ENCODE data around the gene GUCA1A.

The GUCA1A gene

GRCh38 chr6:42221546-42221945, 48.4 kb downstream of the GUCA1A start:
- TF ChIP-seq TAF1 (IDR thresholded peaks at IDR 0.05; ENCODE audit: borderline replicate concordance, insufficient read depth, low read length) (no peak), FOXP2 (optimal IDR thresholded peaks at IDR 0.05; ENCODE audit: borderline replicate concordance, extremely low read depth, extremely low read length, insufficient read depth) (no peak), SIN3A (IDR thresholded peaks at IDR 0.05; ENCODE audit: borderline replicate concordance, insufficient read depth, low read length) (no peak), POLR2AphosphoS5 (IDR thresholded peaks at IDR 0.05; ENCODE audit: low read depth, low read length) (no peak)
- TF ChIP-seq, protein P1, sequence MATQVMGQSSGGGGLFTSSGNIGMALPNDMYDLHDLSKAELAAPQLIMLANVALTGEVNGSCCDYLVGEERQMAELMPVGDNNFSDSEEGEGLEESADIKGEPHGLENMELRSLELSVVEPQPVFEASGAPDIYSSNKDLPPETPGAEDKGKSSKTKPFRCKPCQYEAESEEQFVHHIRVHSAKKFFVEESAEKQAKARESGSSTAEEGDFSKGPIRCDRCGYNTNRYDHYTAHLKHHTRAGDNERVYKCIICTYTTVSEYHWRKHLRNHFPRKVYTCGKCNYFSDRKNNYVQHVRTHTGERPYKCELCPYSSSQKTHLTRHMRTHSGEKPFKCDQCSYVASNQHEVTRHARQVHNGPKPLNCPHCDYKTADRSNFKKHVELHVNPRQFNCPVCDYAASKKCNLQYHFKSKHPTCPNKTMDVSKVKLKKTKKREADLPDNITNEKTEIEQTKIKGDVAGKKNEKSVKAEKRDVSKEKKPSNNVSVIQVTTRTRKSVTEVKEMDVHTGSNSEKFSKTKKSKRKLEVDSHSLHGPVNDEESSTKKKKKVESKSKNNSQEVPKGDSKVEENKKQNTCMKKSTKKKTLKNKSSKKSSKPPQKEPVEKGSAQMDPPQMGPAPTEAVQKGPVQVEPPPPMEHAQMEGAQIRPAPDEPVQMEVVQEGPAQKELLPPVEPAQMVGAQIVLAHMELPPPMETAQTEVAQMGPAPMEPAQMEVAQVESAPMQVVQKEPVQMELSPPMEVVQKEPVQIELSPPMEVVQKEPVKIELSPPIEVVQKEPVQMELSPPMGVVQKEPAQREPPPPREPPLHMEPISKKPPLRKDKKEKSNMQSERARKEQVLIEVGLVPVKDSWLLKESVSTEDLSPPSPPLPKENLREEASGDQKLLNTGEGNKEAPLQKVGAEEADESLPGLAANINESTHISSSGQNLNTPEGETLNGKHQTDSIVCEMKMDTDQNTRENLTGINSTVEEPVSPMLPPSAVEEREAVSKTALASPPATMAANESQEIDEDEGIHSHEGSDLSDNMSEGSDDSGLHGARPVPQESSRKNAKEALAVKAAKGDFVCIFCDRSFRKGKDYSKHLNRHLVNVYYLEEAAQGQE (IDR thresholded peaks at IDR 0.05; ENCODE audit: insufficient read depth in 1 of 2, low read depth in 2 of 2, low read length in 2 of 2): no peak

GRCh38 chr6:42222448-42222847, 49.3 kb downstream of the GUCA1A start:
- TF ChIP-seq TAF1 (IDR thresholded peaks at IDR 0.05; ENCODE audit: borderline replicate concordance, insufficient read depth, low read length) (no peak), FOXP2 (optimal IDR thresholded peaks at IDR 0.05; ENCODE audit: borderline replicate concordance, extremely low read depth, extremely low read length, insufficient read depth) (no peak), SIN3A (IDR thresholded peaks at IDR 0.05; ENCODE audit: borderline replicate concordance, insufficient read depth, low read length) (no peak), POLR2AphosphoS5 (IDR thresholded peaks at IDR 0.05; ENCODE audit: low read depth, low read length) (no peak)
- TF ChIP-seq, protein P1 (IDR thresholded peaks at IDR 0.05; ENCODE audit: insufficient read depth in 1 of 2, low read depth in 2 of 2, low read length in 2 of 2): no peak

DNA sequence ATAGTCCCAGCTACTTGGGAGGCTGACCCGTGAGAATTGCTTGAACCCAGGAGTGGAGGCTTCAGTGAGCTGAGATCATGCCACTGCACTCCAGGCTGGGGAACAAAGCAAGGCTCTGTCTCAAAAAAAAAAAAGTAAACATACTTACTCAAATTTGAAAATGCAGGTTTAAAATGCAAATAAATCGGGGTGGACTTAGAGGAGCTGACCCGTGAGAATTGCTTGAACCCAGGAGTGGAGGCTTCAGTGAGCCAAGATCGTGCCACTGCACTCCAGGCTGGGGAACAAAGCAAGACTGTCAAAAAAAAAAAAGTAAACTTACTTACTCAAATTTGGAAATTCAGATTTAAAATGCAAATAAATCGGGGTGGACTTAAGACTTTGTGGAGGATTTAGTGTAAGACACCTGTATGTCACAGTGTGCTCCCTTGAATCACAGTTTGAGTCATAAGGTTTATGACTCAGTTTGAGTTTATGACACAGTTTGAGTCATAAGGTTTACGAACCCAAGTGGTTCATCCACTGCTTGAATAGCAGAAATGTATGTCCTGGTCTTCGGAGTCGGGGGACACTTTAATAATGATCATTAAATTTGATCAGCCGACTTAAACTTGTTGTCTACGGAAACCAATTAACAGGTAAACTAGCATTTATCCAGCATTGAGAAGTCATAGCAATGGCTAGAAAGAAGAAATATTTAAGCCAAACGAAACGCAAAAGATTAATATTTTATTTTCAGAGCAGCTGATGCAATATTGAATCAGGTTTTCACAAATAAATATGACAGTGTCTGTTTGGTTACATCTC, 51.3 kb downstream of the GUCA1A start:
- TF ChIP-seq, protein P1 (IDR thresholded peaks at IDR 0.05; ENCODE audit: insufficient read depth in 1 of 2, low read depth in 2 of 2, low read length in 2 of 2): no peak
- TF ChIP-seq SIN3A (IDR thresholded peaks at IDR 0.05; ENCODE audit: borderline replicate concordance, insufficient read depth, low read length) (no peak), FOXP2 (optimal IDR thresholded peaks at IDR 0.05; ENCODE audit: borderline replicate concordance, extremely low read depth, extremely low read length, insufficient read depth) (no peak), POLR2AphosphoS5 (IDR thresholded peaks at IDR 0.05; ENCODE audit: low read depth, low read length) (no peak), TAF1 (IDR thresholded peaks at IDR 0.05; ENCODE audit: borderline replicate concordance, insufficient read depth, low read length) (no peak)

DNA sequence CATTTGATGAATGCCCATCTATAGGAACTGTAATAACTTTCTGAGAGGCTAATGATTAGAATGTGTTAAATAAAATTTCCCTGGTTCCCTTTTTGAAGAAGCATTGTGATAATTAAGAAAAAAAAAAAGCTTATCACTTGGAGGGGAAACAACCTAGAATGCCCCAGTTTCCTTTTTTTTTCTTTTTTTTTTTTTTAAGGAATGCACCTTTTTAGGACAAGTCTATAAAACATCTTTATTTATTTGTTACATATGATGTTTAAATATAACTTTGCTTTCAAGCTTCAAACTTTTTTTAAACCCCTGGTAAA, 51.8 kb downstream of the GUCA1A start:
- TF ChIP-seq FOXP2 (optimal IDR thresholded peaks at IDR 0.05; ENCODE audit: borderline replicate concordance, extremely low read depth, extremely low read length, insufficient read depth): no peak
- no peak for TF ChIP-seq POLR2AphosphoS5 (IDR thresholded peaks at IDR 0.05; ENCODE audit: low read depth, low read length)
- TF ChIP-seq TAF1 (IDR thresholded peaks at IDR 0.05; ENCODE audit: borderline replicate concordance, insufficient read depth, low read length): no peak

DNA sequence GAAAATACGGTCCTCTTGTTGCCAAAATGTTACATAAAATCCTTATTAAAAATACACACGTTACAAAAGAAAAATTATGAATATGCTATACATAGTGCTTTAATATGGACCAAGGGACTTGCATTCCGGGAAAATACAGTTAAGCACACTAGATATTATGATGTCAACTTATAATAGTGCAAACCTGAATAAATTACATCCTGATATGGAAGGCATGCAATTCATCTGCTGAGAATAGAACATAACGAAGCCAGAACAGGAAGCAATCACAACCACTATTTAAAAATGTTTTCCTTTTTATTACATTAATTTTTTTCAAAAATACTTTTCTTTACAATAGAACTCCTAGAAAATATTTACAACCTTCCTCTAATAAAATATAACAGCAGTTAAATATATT, 52.3 kb downstream of the GUCA1A start:
- TF ChIP-seq SIN3A (IDR thresholded peaks at IDR 0.05; ENCODE audit: borderline replicate concordance, insufficient read depth, low read length): no peak
- TF ChIP-seq POLR2AphosphoS5 (IDR thresholded peaks at IDR 0.05; ENCODE audit: low read depth, low read length): no peak
- TF ChIP-seq FOXP2 (optimal IDR thresholded peaks at IDR 0.05; ENCODE audit: borderline replicate concordance, extremely low read depth, extremely low read length, insufficient read depth): no peak
- no peak for TF ChIP-seq TAF1 (IDR thresholded peaks at IDR 0.05; ENCODE audit: borderline replicate concordance, insufficient read depth, low read length)
- TF ChIP-seq, protein P1 (IDR thresholded peaks at IDR 0.05; ENCODE audit: insufficient read depth in 1 of 2, low read depth in 2 of 2, low read length in 2 of 2): no peak

All from PFSK-1 (cell line).